HG03342 (cell line): ENCODE data around the gene KRT7.

Experiments
- ATAC-seq: cut with Tn5 transposase; IDR thresholded peaks from one replicate; pipeline ENCODE4 v1.9.1; 2021; ENCODE audit warnings: mild to moderate bottlenecking, moderate library complexity; ENCODE audit not compliant: unreplicated experiment

KRT7 gene

DNA sequence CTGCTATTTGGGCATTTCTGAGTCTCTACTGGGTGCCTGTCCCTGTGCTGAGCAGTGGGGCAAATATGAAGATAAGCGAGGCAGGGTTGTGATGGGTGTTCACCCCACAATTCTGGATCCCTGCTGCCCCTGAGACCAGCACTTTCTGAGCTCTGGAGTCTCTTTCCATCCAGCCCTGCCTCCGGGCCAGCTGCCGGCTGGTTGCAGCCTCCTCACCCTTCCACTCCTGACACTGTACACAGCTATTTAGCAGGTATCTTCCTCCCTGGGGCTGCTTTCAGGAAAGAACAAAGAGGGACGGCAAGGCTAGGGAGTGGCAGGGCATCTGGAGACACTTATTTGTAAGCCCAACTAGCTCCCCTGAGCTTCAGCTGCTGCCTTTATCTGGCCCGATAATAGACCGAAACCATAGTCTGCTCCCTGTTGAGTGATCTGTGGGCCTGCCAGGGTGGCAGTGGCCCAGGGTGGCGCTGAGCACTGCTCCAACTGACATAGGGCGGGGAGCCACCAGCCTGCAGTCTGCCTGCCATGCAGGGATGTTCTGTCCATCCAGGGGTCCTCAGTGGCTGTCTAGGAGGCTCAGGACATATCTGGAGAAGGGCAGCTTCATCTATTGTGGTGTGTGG is 33.6 kb upstream of the KRT7 start:
- no peak for ATAC-seq

DNA sequence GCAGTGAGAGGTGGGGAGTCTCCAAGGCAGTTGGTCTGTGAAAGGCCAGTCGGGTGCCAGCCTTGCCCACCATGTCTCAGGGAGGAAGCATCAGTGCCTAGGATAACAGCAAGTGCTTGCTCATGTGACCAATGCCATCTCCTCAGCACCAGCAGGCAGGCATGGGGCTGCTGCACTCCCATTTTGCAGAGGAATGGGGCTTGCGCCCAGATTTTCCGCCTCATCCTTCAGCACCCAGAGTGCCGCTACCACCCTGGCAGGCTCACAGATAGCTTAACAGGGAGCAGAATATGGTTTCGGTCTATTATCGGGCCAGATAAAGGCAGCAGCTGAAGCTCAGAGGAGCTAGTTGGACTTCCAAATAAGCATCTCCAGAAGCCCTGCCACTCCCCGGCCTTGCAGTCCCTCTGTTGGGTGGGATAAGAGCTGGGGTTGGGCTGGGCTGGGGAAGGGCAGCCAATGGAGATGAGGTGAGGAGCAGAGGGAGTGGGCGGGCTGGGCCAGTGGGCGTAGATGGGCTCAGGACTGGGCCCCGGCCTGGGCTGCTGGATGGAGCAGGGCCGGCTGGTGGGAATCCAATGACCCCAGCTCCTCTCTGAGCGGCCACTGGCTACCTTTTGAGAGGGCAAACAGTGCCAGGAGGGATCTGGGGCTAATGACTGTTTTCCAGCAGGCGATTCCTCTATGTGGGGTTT is 32.8 kb upstream of the KRT7 start:
- no peak for ATAC-seq

DNA sequence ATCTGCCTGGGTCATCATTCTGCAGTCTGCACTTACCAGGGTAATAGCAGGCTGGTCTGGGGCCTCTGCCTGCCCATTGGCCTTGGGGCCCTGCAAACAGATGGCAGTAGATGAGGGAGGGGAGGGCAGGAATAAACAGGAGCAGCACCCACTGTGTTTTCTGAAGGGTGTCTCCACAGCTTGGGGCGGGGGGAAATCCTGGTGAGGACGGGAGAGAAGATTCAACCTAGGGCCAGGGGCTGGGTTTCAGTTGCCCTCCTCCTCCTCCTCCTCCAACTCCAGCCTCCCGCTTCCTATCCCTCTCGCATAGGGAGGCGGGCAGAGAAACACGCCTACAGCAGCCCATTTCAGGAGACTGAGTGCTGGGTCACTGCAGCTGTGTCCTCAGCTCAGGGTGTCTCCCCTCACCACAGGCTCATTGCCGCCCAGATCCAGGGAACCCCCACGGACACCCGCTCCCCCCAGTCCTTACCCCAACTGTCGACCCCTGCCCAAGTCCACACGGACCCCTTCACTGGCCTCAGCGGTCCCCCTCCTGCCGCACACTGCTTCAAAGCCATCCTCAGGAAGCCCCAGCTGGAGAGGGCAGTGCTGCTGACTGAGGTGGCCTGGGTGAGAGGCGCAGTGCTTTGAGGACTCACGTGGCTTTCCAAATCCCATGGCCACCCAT is 32.1 kb upstream of the KRT7 start:
- no peak for ATAC-seq

DNA sequence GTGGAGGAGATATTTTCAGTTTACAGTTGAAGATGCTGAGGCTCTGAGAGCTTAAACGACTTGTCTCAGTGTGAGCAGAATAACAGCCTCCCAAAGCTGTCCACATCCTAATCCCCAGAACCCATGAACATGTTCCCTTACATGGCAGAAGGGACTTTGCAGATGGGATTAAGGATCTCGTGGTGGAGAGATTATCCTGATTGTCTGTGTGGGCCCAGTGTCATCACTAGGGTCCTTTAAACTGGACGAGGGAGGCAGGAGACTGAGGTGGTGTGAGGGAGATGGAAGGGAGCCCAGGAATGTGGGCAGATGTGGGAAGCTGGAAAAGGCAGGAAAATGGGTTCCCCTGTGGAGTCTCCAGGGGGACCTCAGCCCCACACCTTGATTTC is 31.6 kb upstream of the KRT7 start:
- no peak for ATAC-seq

DNA sequence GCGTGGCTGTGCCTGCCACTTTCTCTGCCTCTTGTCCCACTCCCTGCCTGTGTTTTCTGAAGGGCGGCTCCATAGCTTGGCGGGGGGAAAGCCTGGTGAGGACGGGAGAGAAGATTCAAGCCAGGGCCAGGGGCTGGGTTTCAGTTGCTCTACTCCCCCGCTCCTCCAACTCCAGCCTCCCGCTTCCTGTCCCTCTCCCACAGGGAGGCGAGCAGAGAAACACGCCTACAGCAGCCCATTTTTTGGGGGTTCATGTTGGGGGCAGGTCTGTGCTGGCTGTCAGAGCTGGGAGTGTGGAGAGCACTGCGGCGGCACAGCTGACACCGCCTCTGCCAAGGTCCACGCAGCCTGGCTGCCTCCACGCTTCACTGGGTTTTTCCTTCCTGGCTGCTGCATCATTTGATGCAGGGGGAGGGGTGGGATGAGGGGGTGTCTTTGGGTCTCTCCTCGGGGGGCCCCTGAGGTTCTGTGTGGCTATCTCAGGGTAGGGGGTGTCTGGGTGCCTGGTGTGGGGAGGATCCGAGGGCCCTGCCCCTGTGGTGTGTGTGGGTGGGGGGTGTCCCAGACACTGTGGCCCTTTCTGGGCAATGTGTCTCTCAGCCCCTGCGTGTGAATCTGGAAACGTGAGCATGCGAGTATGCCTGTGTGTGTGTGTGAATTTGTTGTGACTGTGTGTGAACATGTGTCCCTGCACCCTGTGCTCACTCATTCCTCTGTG is 30.5 kb upstream of the KRT7 start:
- no peak for ATAC-seq

DNA sequence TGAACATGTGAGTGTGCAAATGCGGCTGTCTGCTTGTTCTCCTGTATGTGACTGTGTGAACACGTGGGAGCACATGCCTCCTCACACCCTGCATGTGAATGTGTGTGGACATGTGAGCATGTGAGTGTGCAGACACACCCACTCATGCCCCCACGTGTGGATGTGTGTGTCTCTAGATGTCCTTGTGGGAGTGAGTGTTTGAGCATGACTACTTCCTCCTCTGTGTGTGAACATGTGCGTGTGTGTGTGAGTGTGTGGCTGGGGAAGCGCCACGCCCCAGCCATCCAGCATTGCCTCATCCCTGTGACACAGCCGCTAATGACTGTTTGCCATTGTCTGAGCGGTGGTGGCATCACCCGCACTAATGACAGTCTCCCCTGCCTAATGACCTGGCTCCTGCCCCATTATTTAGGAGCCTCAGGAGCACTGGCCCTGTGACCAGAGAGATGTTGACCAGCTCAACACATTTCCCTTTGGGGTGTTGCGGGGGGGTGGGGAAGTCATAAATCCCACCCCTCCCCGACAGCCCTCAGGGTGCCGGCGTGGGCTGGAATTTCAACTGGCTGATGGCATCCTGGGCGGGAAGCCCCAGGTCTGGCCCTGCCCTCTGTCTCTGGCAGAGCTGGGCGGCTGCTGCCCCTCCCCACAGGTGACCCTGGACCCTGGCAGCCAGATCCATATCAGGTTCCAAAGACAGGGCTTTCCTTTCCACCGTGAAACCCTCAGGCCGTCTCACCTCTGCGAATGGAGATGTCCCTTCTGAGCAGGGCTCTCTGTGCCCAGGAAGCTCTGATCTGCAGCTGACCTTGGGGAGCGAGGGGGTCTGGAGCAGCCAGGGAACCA is 29.7 kb upstream of the KRT7 start:
- ATAC-seq, result no peak

DNA sequence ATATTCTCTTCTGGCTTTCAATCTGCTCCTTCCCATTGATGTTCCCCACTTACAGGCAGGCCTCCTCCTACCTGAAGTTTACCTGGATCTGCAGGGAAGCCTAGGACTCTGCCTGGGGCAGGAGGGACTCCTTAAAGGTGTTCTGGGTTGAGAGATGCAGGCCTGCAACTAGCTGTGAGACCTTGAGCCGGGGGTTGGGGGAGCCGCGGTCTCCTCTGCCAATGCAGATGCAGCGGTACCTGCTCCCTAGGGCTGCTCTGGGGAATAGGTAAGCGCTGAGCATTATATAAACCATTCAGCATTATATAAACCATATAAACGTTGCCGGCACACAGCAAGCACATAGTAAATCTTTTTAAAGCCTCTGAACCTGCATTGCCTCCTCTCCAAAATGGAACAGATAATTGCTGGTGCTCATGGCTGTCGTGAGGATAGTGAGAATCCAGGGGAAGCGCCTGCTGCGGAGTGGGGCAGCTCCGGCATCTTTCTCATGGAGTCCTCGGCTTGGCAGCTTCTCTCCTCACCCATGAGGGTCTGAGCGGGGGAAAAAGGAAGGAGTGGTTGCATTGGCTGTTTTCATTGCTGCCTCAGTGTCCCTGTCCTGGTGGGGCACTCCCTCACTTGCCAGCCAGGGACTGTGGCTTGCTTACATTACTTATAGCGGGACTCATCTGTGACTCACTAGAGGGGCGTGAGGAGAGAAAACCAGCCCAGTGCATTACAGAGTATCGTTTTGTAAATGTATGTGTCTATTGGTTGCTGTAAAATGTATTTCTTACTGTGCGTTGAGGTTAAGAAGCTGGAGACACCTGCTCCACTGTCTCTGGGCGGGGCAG is 28.7 kb upstream of the KRT7 start:
- no peak for ATAC-seq

DNA sequence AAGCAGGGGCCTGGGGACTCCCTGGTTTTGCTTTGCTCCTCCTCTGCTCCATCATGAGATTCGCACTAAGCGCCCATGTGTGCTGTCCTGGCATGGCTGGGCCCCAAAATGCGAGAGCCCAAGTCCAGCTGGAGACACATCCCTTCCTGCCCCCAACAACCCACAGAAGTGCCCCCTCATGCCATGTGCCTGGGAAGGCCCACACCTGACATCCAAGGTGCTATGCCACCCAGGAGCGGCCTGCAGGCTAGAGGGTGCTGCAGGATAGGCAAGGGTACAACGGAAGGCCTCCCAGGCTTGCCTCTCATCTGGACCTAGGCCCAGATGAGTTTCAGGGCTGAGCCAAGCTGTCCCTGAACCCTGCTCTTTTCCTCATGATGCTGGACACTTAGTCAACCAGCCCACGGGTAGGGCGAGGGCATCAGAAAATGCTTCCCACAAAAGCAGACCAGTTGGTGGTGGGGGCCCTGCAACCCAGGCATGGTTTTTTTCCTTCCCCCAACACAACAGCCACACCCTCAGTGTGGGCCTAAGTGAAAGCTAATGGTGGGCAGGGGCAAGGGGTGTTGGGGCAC is 28.0 kb upstream of the KRT7 start:
- no peak for ATAC-seq

DNA sequence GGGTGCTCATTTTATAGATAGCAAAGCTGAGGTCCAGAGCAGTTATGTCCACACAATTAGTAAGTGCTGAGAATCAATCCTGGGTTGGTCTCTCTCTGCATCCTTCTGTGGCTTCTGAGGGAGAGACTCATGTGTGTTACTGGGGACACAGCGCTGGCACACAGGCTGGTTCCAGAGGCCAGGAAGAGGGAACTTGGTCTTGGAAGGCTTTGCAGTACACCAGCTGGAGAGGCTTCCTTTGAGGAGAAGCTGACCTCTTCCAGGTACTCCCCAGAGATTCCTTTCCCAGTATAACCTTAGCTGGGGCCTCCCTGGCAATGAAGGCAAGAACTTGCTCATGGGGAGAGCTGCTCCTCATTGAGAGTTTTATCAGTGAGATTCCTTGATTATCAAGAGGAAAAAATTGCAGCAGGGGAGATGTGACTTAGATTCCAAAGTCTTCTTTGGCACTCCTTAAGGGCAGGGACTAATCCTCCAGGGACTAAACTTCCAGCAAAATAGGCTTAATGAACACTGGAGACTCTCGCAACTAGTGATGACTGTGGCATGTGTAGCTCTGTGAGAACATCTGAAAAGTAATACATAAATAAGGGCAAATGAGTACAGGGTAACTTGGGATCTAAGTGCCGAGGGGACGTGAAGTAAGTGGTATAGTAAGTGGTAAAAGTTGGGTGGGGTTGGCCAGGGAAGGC is 27.3 kb upstream of the KRT7 start:
- no peak for ATAC-seq

DNA sequence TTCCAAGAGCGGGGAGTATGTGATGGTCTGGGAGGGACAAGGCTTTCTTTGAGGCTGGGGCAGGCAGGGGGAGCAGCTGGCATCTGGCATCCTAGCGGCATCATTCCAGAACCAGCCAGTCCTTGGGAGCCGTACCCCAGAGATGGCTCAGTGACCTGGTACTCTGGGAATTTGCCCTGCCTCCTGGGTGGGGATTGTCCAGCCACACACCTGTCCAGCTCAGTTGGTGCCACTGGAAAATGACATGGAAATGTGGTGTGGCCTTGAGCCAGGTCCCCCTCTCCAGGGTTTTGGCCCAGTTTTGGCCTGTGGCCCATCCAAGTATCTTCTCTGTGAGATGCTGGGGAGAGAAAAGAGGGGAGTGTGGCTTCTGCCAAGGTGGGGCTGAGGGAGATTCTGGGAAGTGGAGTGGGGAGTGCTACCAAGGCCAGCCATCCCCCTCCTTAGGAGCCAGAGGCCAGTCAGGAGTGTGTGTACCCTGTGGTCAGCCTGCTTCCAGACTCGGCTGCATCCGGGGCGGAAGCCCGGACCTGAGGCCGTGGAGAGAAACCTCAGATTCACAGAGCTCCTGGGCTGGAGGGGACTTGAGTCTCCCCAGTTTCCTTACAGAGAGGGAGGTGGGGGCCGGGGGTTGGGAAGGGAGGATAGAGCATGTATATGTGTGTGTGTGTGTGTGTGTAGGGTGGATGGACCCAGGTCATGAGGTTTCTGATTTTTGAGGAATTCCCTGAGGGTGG is 26.6 kb upstream of the KRT7 start:
- ATAC-seq, result no peak

DNA sequence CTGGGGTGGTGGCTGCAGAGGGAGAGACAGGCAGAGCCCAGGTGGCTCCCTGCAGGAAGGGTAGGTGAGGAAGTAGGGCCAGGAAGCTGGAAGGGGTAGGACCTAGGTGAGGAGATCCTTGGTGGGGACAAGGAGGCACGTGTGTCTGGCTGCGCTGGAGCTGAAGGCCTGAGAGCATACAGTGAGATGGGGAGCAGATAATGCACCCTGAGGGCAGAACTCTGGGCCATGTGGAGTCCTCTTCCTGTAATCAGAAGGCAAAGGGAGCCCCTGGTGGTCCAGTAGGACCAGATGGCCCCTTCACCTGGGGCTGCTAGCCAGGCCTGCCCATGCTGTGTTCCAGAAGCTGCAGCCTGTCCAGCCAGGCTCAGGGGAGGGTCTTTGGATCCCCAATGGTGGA is 25.9 kb upstream of the KRT7 start:
- no peak for ATAC-seq

DNA sequence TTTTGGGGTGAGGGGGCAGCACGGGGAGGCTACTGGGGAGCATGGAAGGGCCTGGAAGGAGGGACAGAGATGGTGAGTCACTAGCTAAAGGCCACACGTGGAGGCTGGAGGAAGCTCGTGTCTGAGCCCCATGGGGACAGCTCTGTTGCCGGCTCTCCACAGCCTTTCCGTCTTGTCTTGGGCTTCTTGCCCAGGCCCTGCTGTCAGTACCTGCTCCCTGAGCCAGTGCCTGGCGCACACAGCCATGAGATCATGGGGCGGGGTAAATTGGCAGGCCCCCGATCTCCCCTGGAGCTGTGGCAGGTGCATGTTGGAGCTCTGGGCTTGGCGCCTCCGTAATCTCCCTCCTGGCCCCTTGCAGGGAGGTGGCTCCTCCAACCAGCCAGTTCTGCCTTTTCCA is 25.1 kb upstream of the KRT7 start:
- no peak for ATAC-seq

DNA sequence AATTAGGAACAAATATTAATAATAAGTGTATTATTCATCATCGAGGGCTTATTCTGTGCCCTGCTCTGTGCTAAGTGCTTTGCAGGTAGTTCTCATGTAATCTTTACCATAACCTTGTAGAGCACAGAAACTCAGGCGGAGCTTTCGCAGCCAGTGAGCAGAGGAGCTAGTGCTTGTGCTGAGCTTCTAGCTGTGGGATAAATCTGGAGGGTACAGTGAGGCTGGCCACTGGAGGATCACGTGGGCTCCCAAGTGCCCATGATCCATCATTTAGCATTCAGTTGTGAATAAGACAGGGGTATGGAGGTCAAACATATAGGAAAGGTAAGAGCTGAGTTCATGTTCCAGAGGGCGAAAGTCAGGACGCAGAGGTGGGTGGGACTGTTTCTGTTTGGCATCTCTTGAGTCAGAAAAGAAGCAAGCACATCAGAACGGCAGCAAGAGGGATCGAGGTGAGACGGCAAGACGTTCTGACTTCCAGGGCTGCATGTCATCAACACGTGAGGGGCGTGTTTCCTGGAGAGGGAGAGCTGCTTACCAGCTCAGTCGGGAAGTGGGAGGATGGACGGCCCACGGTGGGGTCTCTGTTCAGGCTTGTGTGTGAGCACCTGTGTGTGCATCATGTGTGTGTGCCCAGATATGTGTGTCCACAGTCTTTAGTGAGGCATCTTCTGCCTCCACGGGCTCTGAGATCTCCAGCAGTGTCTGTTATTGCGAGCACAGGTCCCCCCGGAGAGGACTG is 24.4 kb upstream of the KRT7 start:
- ATAC-seq, result no peak

DNA sequence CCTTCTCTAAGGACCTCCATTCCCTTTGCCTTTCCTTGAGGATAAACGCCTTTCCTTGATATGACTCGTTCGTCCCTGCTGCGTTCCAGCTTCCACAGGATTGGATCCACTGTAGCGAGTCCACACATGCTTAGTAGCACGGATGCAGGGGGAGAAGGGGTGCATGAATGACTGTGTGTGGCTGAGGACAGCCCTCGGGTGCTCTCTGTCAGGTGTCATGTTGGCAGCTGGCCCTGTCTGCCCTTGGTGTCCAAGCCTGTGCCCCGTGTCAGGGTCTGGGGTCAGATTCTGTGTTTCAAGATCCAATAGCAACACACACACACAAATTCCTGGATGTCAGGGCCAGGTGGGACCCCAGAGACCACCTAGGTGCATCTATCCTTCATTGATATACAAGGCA is 23.7 kb upstream of the KRT7 start:
- ATAC-seq, result no peak

DNA sequence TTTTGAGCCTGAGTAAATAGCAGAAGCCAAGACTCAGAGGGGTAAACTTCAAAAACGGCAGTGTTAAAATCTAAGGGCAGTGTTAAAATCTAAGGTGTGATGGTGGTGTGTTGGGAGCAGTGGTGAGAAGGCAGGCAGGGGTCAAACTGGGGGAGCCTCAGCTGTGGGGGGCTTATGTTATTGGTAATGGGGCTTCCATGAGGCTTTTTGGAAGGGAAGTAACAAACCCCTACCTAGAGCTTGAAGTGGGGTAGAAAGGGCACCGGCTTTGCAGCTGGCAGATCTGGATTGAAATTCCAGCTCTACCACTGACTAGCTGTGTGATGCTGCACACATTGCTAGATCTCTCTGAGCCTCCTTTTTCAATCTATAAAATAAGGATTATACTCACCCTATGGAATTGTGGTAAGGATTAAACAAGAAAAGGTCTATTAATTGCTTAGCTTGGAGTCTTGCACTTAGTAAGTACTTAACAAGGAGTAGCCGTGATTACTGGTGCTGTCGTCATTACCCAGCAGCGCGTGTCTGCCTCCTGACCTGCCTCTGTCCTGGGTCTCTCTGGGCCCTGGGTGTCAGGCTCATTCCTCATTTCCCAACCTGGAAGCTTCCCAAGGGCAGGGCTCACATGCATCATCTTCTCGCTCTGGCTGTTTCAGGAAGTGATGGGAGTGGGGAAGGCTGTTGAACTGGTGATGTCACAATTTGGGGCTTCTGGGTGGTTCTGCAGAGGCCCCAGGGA is 22.7 kb upstream of the KRT7 start:
- no peak for ATAC-seq

DNA sequence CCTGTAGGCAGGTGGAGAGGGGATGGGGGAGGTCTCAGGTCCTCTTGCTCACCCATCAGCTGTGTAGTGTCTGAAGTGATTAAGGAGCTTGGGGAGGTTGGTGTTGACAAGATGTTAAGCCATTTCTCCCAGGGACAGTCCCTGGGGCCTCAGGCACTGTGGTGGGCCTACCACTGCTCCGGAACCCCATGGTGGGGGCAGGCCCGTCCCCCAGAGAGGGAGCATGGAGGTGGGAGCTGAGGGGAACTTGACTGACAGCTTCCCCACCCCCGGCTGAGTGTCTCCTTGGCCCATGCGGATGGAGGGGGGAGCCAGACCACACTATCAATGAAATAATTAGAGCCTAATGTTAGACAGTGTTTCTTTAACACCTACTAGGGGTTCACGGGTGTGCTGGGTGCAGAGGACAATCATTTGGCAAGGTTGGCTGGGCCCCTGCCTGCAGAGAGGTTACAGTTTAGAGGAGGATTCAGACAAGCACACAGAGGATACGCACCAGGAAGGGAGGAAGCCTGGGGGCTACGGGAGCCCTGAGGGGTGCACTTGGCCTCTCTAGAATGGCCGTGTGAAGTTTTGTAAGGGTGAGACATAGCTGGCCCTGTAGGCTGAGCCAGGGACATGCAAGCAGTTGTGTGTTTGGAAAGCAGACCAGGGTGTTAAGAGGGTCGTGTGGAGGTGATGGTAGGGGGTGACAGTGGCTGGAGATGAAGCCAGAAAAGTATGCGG is 22.0 kb upstream of the KRT7 start:
- ATAC-seq, result no peak
